ENCODE data around the gene NFYA.

The NFYA gene

GRCh38 chr6:41119508-41119907 is 46.7 kb downstream of the NFYA start:
- no peak for DNase-seq (ENCODE audit: low read depth)

GRCh38 chr6:41120058-41120457 is 47.3 kb downstream of the NFYA start:
- no peak for DNase-seq (ENCODE audit: low read depth)

GRCh38 chr6:41122373-41122772 is 49.6 kb downstream of the NFYA start:
- DNase-seq (ENCODE audit: low read depth): no peak

- DNase-seq (ENCODE audit: low read depth): no peak
Measured at GRCh38 chr6:41122918-41123317, 50.1 kb downstream of the NFYA start.

GRCh38 chr6:41125282-41125681 is 52.5 kb downstream of the NFYA start:
- no peak for DNase-seq (ENCODE audit: low read depth)

GRCh38 chr6:41132254-41132653 is 59.5 kb downstream of the NFYA start:
- DNase-seq (ENCODE audit: low read depth): no peak

- no peak for DNase-seq (ENCODE audit: low read depth)
Measured at GRCh38 chr6:41135062-41135832, 62.5 kb downstream of the NFYA start.

- DNase-seq (ENCODE audit: low read depth): no peak
Measured at GRCh38 chr6:41136911-41137310, 64.1 kb downstream of the NFYA start.

GRCh38 chr6:41147917-41148316 is 75.1 kb downstream of the NFYA start:
- no peak for DNase-seq (ENCODE audit: low read depth)

Measured in stimulated activated CD8-positive, alpha-beta memory T cell treated with anti-CD3 and anti-CD28 coated beads, Interleukin-15, amount 100 ng/mL, for 24 hours (primary cell).